GM12878 (cell line): ENCODE data around the gene COX5A. TPM values are rescaled to one million over a fixed set of nuclear protein-coding genes. Genes with fewer than 3 reads are reported as not detected.

Experiments
- ATAC-seq: fragments of 200-7000 bp; cut with Tn5 transposase; 3 replicates; pipeline ENCODE4 v1.9.1; 2020; ENCODE audit warnings: mild to moderate bottlenecking, moderate library complexity
- BruUV-seq: library from RNA; stranded (reverse); fragments of 400-500 nt; replicated peaks from 2 replicates; lab custom pipeline; 2021; lab: Mats Ljungman, UMichigan
- CTCF ChIA-PET: fragments of 300-600 bp; sonication (Branson Sonifier 250); formaldehyde crosslinking; extraction: SDS; loops from one replicate; lab custom pipeline; 2021; ENCODE audit warnings: inconsistent platforms; lab: Yijun Ruan, JAX
- POLR2A ChIA-PET: fragments of 350-600 bp; formaldehyde crosslinking; extraction: SDS; loops from one replicate; lab custom pipeline; 2021; ENCODE audit warnings: inconsistent platforms; lab: Charles Lee
- RAD21 ChIA-PET: fragments of 300-600 bp; sonication (Branson Sonifier 250); formaldehyde crosslinking; loops from one replicate; lab custom pipeline; 2023; ENCODE audit warnings: antibody characterized with exemption; ENCODE audit not compliant: unreplicated experiment; lab: Charles Lee
- SMC1A ChIA-PET: fragments of 300-600 bp; sonication (Branson Sonifier 250); formaldehyde crosslinking; loops from one replicate; lab custom pipeline; 2023; ENCODE audit not compliant: unreplicated experiment, uncharacterized antibody; lab: Charles Lee
- DNase-seq: peaks from one replicate; pipeline ENCODE4 v3.0.0-alpha.2; 2011; ENCODE audit warnings: low read depth, low spot score
- FAIRE-seq: peaks from 3 replicates; lab custom pipeline; 2011; peaks lifted over from hg19 to GRCh38; lab: Jason Lieb, UNC
- H2AFZ ChIP-seq: 2 replicates; pipeline ENCODE4 v1.6.0; 2011; ENCODE audit warnings: low read depth, low read length, control low read depth; ENCODE audit not compliant: control insufficient read depth
- H3K27ac ChIP-seq: 2 replicates; pipeline ENCODE4 v1.5.1; 2011; ENCODE audit warnings: control low read depth; ENCODE audit not compliant: control insufficient read depth, insufficient read depth
- H3K27me3 ChIP-seq, 2 experiments: replicated peaks in 1 of 2; 2 replicates each; pipeline versions ENCODE4 v1.6.0 to v1.6.1; 2011; ENCODE audit warnings: low read length in 1 of 2; ENCODE audit not compliant: control insufficient read depth in 2 of 2, insufficient read depth in 2 of 2
- H3K36me3 ChIP-seq, 2 experiments: 2 replicates each; pipeline ENCODE4 v1.5.1; 2011; ENCODE audit warnings: low read length in 1 of 2; ENCODE audit not compliant: control insufficient read depth in 2 of 2, insufficient read depth in 2 of 2
- H3K4me1 ChIP-seq: 2 replicates; pipeline ENCODE4 v1.6.1; 2011; ENCODE audit warnings: mild to moderate bottlenecking, low read length, moderate library complexity, mixed read lengths; ENCODE audit not compliant: control insufficient read depth, insufficient read depth
- H3K4me2 ChIP-seq: 2 replicates; pipeline ENCODE4 v1.6.0; 2011; ENCODE audit warnings: control low read depth; ENCODE audit not compliant: control insufficient read depth, insufficient read depth
- H3K4me3 ChIP-seq: fragments of 200-600 bp; sonication (generic); 2 replicates; pipeline ENCODE4 v1.5.1; 2016
- H3K79me2 ChIP-seq: 2 replicates; pipeline ENCODE4 v1.6.0; 2011; ENCODE audit warnings: low read length; ENCODE audit not compliant: control insufficient read depth, insufficient read depth
- H3K9ac ChIP-seq: 2 replicates; pipeline ENCODE4 v1.8.0; 2011; ENCODE audit warnings: low read length, control low read depth, mixed read lengths; ENCODE audit not compliant: control insufficient read depth, insufficient read depth
- H3K9me3 ChIP-seq: replicated peaks from 3 replicates; pipeline ENCODE4 v1.5.1; 2011; ENCODE audit warnings: mild to moderate bottlenecking, low read length; ENCODE audit not compliant: control insufficient read depth, insufficient read depth
- H4K20me1 ChIP-seq: 2 replicates; pipeline ENCODE4 v1.6.0; 2011; ENCODE audit not compliant: control insufficient read depth, insufficient read depth
- CEBPB ChIP-seq, 2 experiments: fragments of 150-350 bp in 1 of 2; IDR thresholded peaks; 2 replicates each; pipeline ENCODE4 v1.6.1; 2012 to 2014; ENCODE audit warnings: low read depth in 2 of 2, low read length in 2 of 2, borderline replicate concordance in 1 of 2, inconsistent platforms in 1 of 2
- GATAD2B ChIP-seq: fragments of 450-650 bp; conservative IDR thresholded peaks from 2 replicates; pipeline ENCODE4 v1.6.1; 2017; ENCODE audit warnings: low read depth, mild to moderate bottlenecking, moderate library complexity
- RB1 ChIP-seq: fragments of 450-650 bp; formaldehyde crosslinking; IDR thresholded peaks from 2 replicates; pipeline ENCODE4 v1.6.1; 2017; ENCODE audit warnings: mild to moderate bottlenecking, borderline replicate concordance
- ZBTB4 ChIP-seq: fragments of 450-650 bp; formaldehyde crosslinking; IDR thresholded peaks from 2 replicates; pipeline ENCODE4 v1.4.0; 2022; ENCODE audit warnings: mild to moderate bottlenecking, moderate library complexity
- WGBS: methylation state at CpG from one replicate; pipeline ENCODE4 v1.1.6; 2016; ENCODE audit warnings: low lambda C conversion rate; ENCODE audit not compliant: insufficient replicate concordance, insufficient coverage; ENCODE audit errors: missing lambda C conversion rate; 5-methylcytosine and 5-hydroxymethylcytosine counted together
- in situ Hi-C: fragments of 300-500 bp; cut with MboI; formaldehyde crosslinking; loops from 9 replicates; pipeline ENCODE4 v1.14.3; 2018; ENCODE audit warnings: mixed read lengths
- intact Hi-C: fragments of 100-400 bp; cut with micrococcal nuclease; formaldehyde crosslinking; loops from one replicate; pipeline ENCODE4 v1.14.2; 2022; ENCODE audit not compliant: unreplicated experiment
- polyA plus RNA-seq, 11 experiments: library from polyadenylated mRNA; depleted of rRNA in 4 of 11; unstranded in 6 of 11; stranded (reverse) in 5 of 11; fragments of >200 nt; fragmentation: Nextera tagmentation in 4 of 11; fragmentation: Illumina TruSeq in 1 of 11; extraction: Ambion mirVana in 4 of 11; extraction: Trizol in 1 of 11; gene quantifications; 1 replicate in 1 of 11; 2 replicates in 10 of 11; pipeline versions ENCODE4 v1.2.1 to v1.2.3, GENCODE V29; 2011 to 2016; ENCODE audit warnings: inconsistent platforms in 2 of 11, missing spikeins in 2 of 11, low read depth in 1 of 11
- total RNA-seq, 4 experiments: library from RNA; depleted of rRNA in 3 of 4; stranded (reverse); fragments of >200 nt in 3 of 4; fragmentation: Illumina TruSeq in 1 of 4; extraction: Trizol in 1 of 4; gene quantifications; 2 replicates each; pipeline versions ENCODE4 v1.2.1 to v1.2.3, GENCODE V29; 2013 to 2021

COX5A gene
- total and polyA plus RNA-seq, 10 of the 15 experiments (the other 5 are each of a cell fraction or from before 2014, with no cell fraction given), result 84.5 to 1,218 (median 392) TPM

- CTCF ChIA-PET, result interaction anchor here (1.0 kb wide), 1 partner anchor 17 kb away, joined by 3 read pairs; no protein-coding TSS in a partner anchor
Measured at GRCh38 chr15:74964794-74965193, 26.9 kb upstream of the COX5A start.

More at GRCh38 chr15:74964794-74965193, 26.9 kb upstream of the COX5A start:
- no peak overlapping the region for H3K4me3 ChIP-seq
- no peak for DNase-seq
- FAIRE-seq, result no peak
- intact Hi-C loops, result no loop called here
- H4K20me1 ChIP-seq, result no peaks in the 10 kb centered on the region
- peaks cover 4% of the 10 kb centered on the region; the same call in 1 of the 2 replicates for H3K4me1 ChIP-seq
- H3K9ac ChIP-seq, result no peak overlapping the region
- ChIA-PET SMC1A (no interaction called here), RAD21 (interaction anchor here (1.2 kb wide), 1 partner anchor 25 kb away, joined by 3 read pairs; no protein-coding TSS in a partner anchor), POLR2A (interaction anchor here (0.5 kb wide), 1 partner anchor 186 kb away, joined by 6 read pairs; no protein-coding TSS in a partner anchor)
- no peaks in the 10 kb centered on the region for H3K36me3 ChIP-seq
- H3K4me2 ChIP-seq, result no peak overlapping the region
- in situ Hi-C loops, result loop anchor here (5.0 kb wide), 1 partner anchor 47 kb away; no protein-coding TSS in a partner anchor
- BruUV-seq, result no TSS peak
- TF ChIP-seq CEBPB (IDR thresholded peaks at IDR 0.05; ENCODE audit: borderline replicate concordance in 1 of 2, low read depth in 2 of 2, low read length in 2 of 2) (no peak), ZBTB4 (no peak), GATAD2B (no peak), RB1 (no peak)
- no peak overlapping the region for H2AFZ ChIP-seq
- 0 out of 4 replicates have a peak, but pooled peaks cover 0 to 2% of the 10 kb centered on the region in 2 experiments for H3K27me3 ChIP-seq
- no peak overlapping the region for H3K27ac ChIP-seq
- H3K79me2 ChIP-seq, result no peaks in the 10 kb centered on the region
- no peak for ATAC-seq
- WGBS, result 14% methylated on average over 3 of the region's 3 CpGs
- no peaks in the 10 kb centered on the region for H3K9me3 ChIP-seq
